Subcutaneous abdominal adipose tissue (tissue), 5 donors: ENCODE measurements around the gene DRD2.

Experiments
- H3K27ac ChIP-seq: one replicate; pipeline ENCODE4 v1.7.0; 2013; ENCODE audit warnings: low read depth, mild to moderate bottlenecking, inconsistent platforms, low read length, moderate library complexity
- H3K27me3 ChIP-seq, 5 donors: one replicate each; pipeline ENCODE4 v1.7.0; 2013; ENCODE audit warnings: low read length in 5 of 5, inconsistent platforms in 1 of 5; ENCODE audit not compliant: control insufficient read depth in 5 of 5, insufficient read depth in 4 of 5
- H3K36me3 ChIP-seq, 5 donors: one replicate each; pipeline ENCODE4 v1.7.0; 2013; ENCODE audit warnings: low read length in 5 of 5; ENCODE audit not compliant: control insufficient read depth in 5 of 5, insufficient read depth in 5 of 5
- H3K4me1 ChIP-seq, 5 donors: one replicate each; pipeline ENCODE4 v1.7.0; 2013; ENCODE audit warnings: low read length in 5 of 5, mild to moderate bottlenecking in 3 of 5, moderate library complexity in 1 of 5; ENCODE audit not compliant: control insufficient read depth in 5 of 5, insufficient read depth in 5 of 5
- H3K4me3 ChIP-seq, 5 donors: one replicate each; pipeline ENCODE4 v1.7.0; 2013; ENCODE audit warnings: low read length in 5 of 5, low read depth in 1 of 5
- H3K9ac ChIP-seq, 5 donors: one replicate each; pipeline ENCODE4 v1.7.0; 2013; ENCODE audit warnings: low read length in 5 of 5, mild to moderate bottlenecking in 4 of 5, moderate library complexity in 3 of 5
- H3K9me3 ChIP-seq, 5 donors: one replicate each; pipeline ENCODE4 v1.7.0; 2013; ENCODE audit warnings: low read length in 5 of 5; ENCODE audit not compliant: control insufficient read depth in 5 of 5
- donor health status: healthy.
- donor health status: healthy.
- donor health status: healthy.
- donor health status: healthy.
- donor health status: healthy.

DRD2 gene

GRCh38 chr11:113468726-113469345 is 6.4 kb downstream of the DRD2 start:
- no peak overlapping the region for H3K27ac ChIP-seq
- no peaks in the 10 kb centered on the region for H3K36me3 ChIP-seq
- H3K9me3 ChIP-seq: no peaks in the 10 kb centered on the region
- H3K4me1 ChIP-seq: no peaks in the 10 kb centered on the region
- peaks cover 8 to 30% (median 17%) of the 10 kb centered on the region in 5 donors for H3K27me3 ChIP-seq
- H3K4me3 ChIP-seq: no peak overlapping the region
- no peak overlapping the region for H3K9ac ChIP-seq

GRCh38 chr11:113467545-113467944 is 7.7 kb downstream of the DRD2 start:
- Histone ChIP-seq H3K36me3 (no peaks in the 10 kb centered on the region), H3K4me3 (no peak overlapping the region), H3K9me3 (no peaks in the 10 kb centered on the region), H3K9ac (no peak overlapping the region), H3K4me1 (no peaks in the 10 kb centered on the region), H3K27ac (no peak overlapping the region), H3K27me3 (peaks cover 3 to 29% (median 17%) of the 10 kb centered on the region in 5 donors)

- H3K9me3 ChIP-seq: no peaks in the 10 kb centered on the region
- H3K27me3 ChIP-seq: peaks cover 3 to 20% (median 16%) of the 10 kb centered on the region in 5 donors
- no peaks in the 10 kb centered on the region for H3K36me3 ChIP-seq
- no peak overlapping the region for H3K27ac ChIP-seq
- H3K9ac ChIP-seq: no peak overlapping the region
- H3K4me3 ChIP-seq: no peak overlapping the region
- H3K4me1 ChIP-seq: no peaks in the 10 kb centered on the region
Observed at GRCh38 chr11:113465786-113466185, 9.4 kb downstream of the DRD2 start.

GRCh38 chr11:113464416-113464815 is 10.8 kb downstream of the DRD2 start:
- H3K27me3 ChIP-seq: peaks cover 3 to 20% (median 13%) of the 10 kb centered on the region in 5 donors
- H3K4me1 ChIP-seq: no peaks in the 10 kb centered on the region
- H3K9me3 ChIP-seq: no peaks in the 10 kb centered on the region
- no peak overlapping the region for H3K4me3 ChIP-seq
- H3K9ac ChIP-seq: no peak overlapping the region
- no peaks in the 10 kb centered on the region for H3K36me3 ChIP-seq
- no peak overlapping the region for H3K27ac ChIP-seq

GRCh38 chr11:113462830-113463229 is 12.4 kb downstream of the DRD2 start:
- Histone ChIP-seq H3K9me3 (no peaks in the 10 kb centered on the region), H3K4me1 (no peaks in the 10 kb centered on the region), H3K27me3 (peaks cover 3 to 17% (median 10%) of the 10 kb centered on the region in 5 donors), H3K9ac (no peak overlapping the region), H3K36me3 (no peaks in the 10 kb centered on the region), H3K4me3 (no peak overlapping the region), H3K27ac (no peak overlapping the region)

- Histone ChIP-seq H3K4me1 (no peaks in the 10 kb centered on the region), H3K36me3 (no peaks in the 10 kb centered on the region), H3K9ac (no peak overlapping the region), H3K27me3 (peaks cover 3 to 17% (median 11%) of the 10 kb centered on the region in 5 donors), H3K27ac (no peak overlapping the region), H3K9me3 (no peaks in the 10 kb centered on the region), H3K4me3 (no peak overlapping the region)
Observed at GRCh38 chr11:113461639-113462038, 13.6 kb downstream of the DRD2 start.

GRCh38 chr11:113460469-113460868 is 14.7 kb downstream of the DRD2 start:
- Histone ChIP-seq H3K4me1 (no peaks in the 10 kb centered on the region), H3K36me3 (no peaks in the 10 kb centered on the region), H3K27me3 (peaks cover 3 to 17% (median 11%) of the 10 kb centered on the region in 5 donors), H3K4me3 (no peak overlapping the region), H3K9me3 (no peaks in the 10 kb centered on the region), H3K27ac (no peak overlapping the region), H3K9ac (no peak overlapping the region)

GRCh38 chr11:113458189-113458588 is 17.0 kb downstream of the DRD2 start:
- no peak overlapping the region for H3K4me3 ChIP-seq
- H3K9ac ChIP-seq: no peak overlapping the region
- peaks cover 3 to 12% (median 10%) of the 10 kb centered on the region in 5 donors for H3K27me3 ChIP-seq
- H3K9me3 ChIP-seq: no peaks in the 10 kb centered on the region
- H3K4me1 ChIP-seq: no peaks in the 10 kb centered on the region
- H3K27ac ChIP-seq: no peak overlapping the region
- no peaks in the 10 kb centered on the region for H3K36me3 ChIP-seq

- Histone ChIP-seq H3K4me3 (no peak overlapping the region), H3K27ac (no peak overlapping the region), H3K4me1 (no peaks in the 10 kb centered on the region), H3K27me3 (peaks cover 1 to 12% (median 10%) of the 10 kb centered on the region in 5 donors), H3K9ac (no peak overlapping the region), H3K36me3 (no peaks in the 10 kb centered on the region), H3K9me3 (no peaks in the 10 kb centered on the region)
Observed at GRCh38 chr11:113457784-113458183, 17.4 kb downstream of the DRD2 start.

- Histone ChIP-seq H3K27me3 (peaks cover 0 to 3% (median 0%) of the 10 kb centered on the region in 5 donors), H3K9ac (no peak overlapping the region), H3K36me3 (no peaks in the 10 kb centered on the region), H3K9me3 (no peaks in the 10 kb centered on the region), H3K27ac (no peak overlapping the region), H3K4me1 (no peaks in the 10 kb centered on the region), H3K4me3 (no peak overlapping the region)
Observed at GRCh38 chr11:113454455-113454854, 20.7 kb downstream of the DRD2 start.
